DOHH2 (cell line): ENCODE results near the gene FUT7.
"Not testable (repeated sequence)": the region's sequence is repeated elsewhere in the genome, so short reads cannot be mapped to it uniquely, and the experiment has no call there.

Source experiments
- H3F3A ChIP-seq: fragments of 200-600 bp; sonication (generic), shearing (Covaris generic); 2 replicates; pipeline ENCODE4 v1.6.0; 2016; ENCODE audit warnings: antibody characterized with exemption, mild to moderate bottlenecking; ENCODE audit not compliant: control insufficient read depth, insufficient read depth
- H3K27ac ChIP-seq: fragments of 200-600 bp; sonication (generic); 2 replicates; pipeline ENCODE4 v1.5.1; 2014; ENCODE audit warnings: low read depth, mild to moderate bottlenecking, low read length, moderate library complexity
- H3K27me3 ChIP-seq: fragments of 200-600 bp; sonication (generic); 2 replicates; pipeline ENCODE4 v1.6.1; 2014; ENCODE audit warnings: mild to moderate bottlenecking, low read length, mixed read lengths; ENCODE audit not compliant: control insufficient read depth
- H3K36me3 ChIP-seq: fragments of 200-600 bp; sonication (generic); 2 replicates; pipeline ENCODE4 v1.6.1; 2014; ENCODE audit warnings: mild to moderate bottlenecking, low read length, moderate library complexity, mixed read lengths; ENCODE audit not compliant: control insufficient read depth
- H3K4me1 ChIP-seq: fragments of 200-600 bp; sonication (generic); 2 replicates; pipeline ENCODE4 v1.6.1; 2014; ENCODE audit warnings: mild to moderate bottlenecking, low read length, mixed read lengths; ENCODE audit not compliant: control insufficient read depth
- H3K4me2 ChIP-seq: fragments of 200-600 bp; sonication (generic); 2 replicates; pipeline ENCODE4 v1.6.0; 2014; ENCODE audit warnings: mild to moderate bottlenecking, low read length, moderate library complexity
- H3K4me3 ChIP-seq: fragments of 200-600 bp; sonication (generic); 2 replicates; pipeline ENCODE4 v1.5.1; 2014; ENCODE audit warnings: mild to moderate bottlenecking, low read length, mixed read lengths
- H3K79me2 ChIP-seq: fragments of 200-600 bp; sonication (generic); 2 replicates; pipeline ENCODE4 v1.6.1; 2014; ENCODE audit warnings: mild to moderate bottlenecking, low read length, mixed read lengths; ENCODE audit not compliant: control insufficient read depth
- H3K9me2 ChIP-seq: fragments of 200-600 bp; sonication (generic); replicated peaks from 2 replicates; pipeline ENCODE4 v1.6.1; 2014; ENCODE audit warnings: mild to moderate bottlenecking, low read length, mixed read lengths; ENCODE audit not compliant: control insufficient read depth
- H3K9me3 ChIP-seq: fragments of 200-600 bp; sonication (generic); 2 replicates; pipeline ENCODE4 v1.6.1; 2014; ENCODE audit warnings: antibody characterized with exemption, low read length, mixed read lengths; ENCODE audit not compliant: control insufficient read depth, insufficient read depth
- H4K20me1 ChIP-seq: fragments of 200-600 bp; sonication (generic); 2 replicates; pipeline ENCODE4 v1.6.0; 2014; ENCODE audit warnings: low read depth, mild to moderate bottlenecking, antibody characterized with exemption, low read length, moderate library complexity; ENCODE audit not compliant: control insufficient read depth, insufficient read depth
- CTCF ChIP-seq: fragments of 200-600 bp; sonication (generic); IDR thresholded peaks from one replicate; pipeline ENCODE4 v1.5.1; 2014; ENCODE audit warnings: antibody characterized with exemption, mild to moderate bottlenecking, low read depth, low read length; ENCODE audit not compliant: poor library complexity, severe bottlenecking
- EZH2phosphoT487 ChIP-seq: fragments of 200-600 bp; sonication (generic); IDR thresholded peaks from 2 replicates; pipeline ENCODE4 v1.6.1; 2017; ENCODE audit warnings: borderline replicate concordance, mild to moderate bottlenecking, antibody characterized with exemption, low read length, moderate library complexity, mixed read lengths

FUT7 gene

GRCh38 chr9:137004285-137004684 is 27.6 kb downstream of the FUT7 start:
- H3K4me1 ChIP-seq = peaks cover 19% of the 10 kb centered on the region
- not testable (repeated sequence) for H3K79me2 ChIP-seq, H3F3A ChIP-seq, H3K9me3 ChIP-seq, H4K20me1 ChIP-seq, H3K27me3 ChIP-seq, H3K4me2 ChIP-seq, H3K36me3 ChIP-seq, H3K9me2 ChIP-seq, H3K4me3 ChIP-seq, H3K27ac ChIP-seq
- peak; percentile 27 for TF ChIP-seq CTCF

GRCh38 chr9:137002646-137003041 is 29.2 kb downstream of the FUT7 start:
- Histone ChIP-seq H3K79me2 (no peaks in the 10 kb centered on the region), H3K36me3 (no peaks in the 10 kb centered on the region), H3K4me3 (no peak overlapping the region), H3K27me3 (peaks cover 14% of the 10 kb centered on the region), H3K9me3 (no peaks in the 10 kb centered on the region), H3K4me1 (peaks cover 18% of the 10 kb centered on the region), H4K20me1 (no peaks in the 10 kb centered on the region), H3F3A (no peaks in the 10 kb centered on the region), H3K27ac (no peak overlapping the region), H3K4me2 (no peak overlapping the region), H3K9me2 (no peaks in the 10 kb centered on the region)
- TF ChIP-seq EZH2phosphoT487 (no peak), CTCF (no peak)

DNA sequence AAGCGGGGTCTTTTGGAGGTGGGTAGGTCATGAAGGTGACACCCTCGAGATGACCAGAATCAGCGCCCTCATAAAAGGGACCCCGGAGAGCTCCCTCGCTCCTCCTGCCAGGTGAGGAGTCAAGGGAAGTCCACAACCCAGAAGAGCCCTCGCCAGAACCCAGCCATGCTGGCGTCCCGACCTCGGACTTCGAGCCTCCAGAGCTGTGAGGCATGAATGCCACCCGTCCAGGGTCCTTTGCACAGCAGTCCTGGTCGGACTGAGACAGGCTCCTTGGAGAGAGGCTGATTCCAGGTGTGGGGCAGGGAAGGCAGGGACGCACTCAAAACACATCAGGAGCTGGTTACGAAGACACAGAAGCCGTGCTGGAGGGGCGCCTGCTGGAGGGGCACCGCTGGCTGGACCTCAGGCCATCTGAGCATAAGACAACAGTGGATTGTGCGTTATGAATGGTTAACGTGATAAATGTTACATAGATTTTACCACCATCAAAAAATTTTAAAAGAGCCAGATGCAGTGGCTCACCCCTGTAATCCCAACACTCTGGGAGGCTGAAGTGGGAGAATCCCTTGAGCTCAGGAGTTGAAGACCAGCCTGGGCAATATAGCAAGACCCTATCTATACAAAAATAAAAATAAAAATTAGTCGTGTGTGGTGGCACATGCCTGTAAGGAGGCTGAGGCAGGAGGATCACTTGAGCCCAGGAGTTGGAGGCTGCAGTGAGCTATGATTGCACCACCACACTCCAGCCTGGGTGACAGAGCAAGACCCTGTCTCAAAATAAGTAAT is 29.8 kb downstream of the FUT7 start:
- Histone ChIP-seq H3K4me1 (peaks cover 18% of the 10 kb centered on the region), H3K79me2 (no peaks in the 10 kb centered on the region), H4K20me1 (no peaks in the 10 kb centered on the region), H3K9me2 (no peaks in the 10 kb centered on the region), H3K4me3 (no peak overlapping the region), H3K4me2 (no peak overlapping the region), H3K27me3 (peaks cover 20% of the 10 kb centered on the region), H3K9me3 (no peaks in the 10 kb centered on the region), H3F3A (no peaks in the 10 kb centered on the region), H3K36me3 (no peaks in the 10 kb centered on the region), H3K27ac (no peak overlapping the region)
- TF ChIP-seq CTCF = no peak
- no peak for TF ChIP-seq EZH2phosphoT487
